Erythroblast (primary cell): ENCODE data around the gene PDIA2.
"Not testable (repeated sequence)": the region's sequence is repeated elsewhere in the genome, so short reads cannot be mapped to it uniquely, and the experiment has no call there.

Experiments
- DNase-seq, 2 experiments: peaks; one replicate each; lab custom pipeline; 2025; lab: John Stamatoyannopoulos, UW
- GATA1 ChIP-seq: IDR thresholded peaks from 2 replicates; pipeline ENCODE4 v1.6.1; 2011; ENCODE audit warnings: low read depth, mild to moderate bottlenecking, control low read depth, low read length, moderate library complexity
- POLR2A ChIP-seq: IDR thresholded peaks from 2 replicates; pipeline ENCODE4 v1.6.1; 2011; ENCODE audit warnings: mild to moderate bottlenecking, low read length

PDIA2 gene

DNA sequence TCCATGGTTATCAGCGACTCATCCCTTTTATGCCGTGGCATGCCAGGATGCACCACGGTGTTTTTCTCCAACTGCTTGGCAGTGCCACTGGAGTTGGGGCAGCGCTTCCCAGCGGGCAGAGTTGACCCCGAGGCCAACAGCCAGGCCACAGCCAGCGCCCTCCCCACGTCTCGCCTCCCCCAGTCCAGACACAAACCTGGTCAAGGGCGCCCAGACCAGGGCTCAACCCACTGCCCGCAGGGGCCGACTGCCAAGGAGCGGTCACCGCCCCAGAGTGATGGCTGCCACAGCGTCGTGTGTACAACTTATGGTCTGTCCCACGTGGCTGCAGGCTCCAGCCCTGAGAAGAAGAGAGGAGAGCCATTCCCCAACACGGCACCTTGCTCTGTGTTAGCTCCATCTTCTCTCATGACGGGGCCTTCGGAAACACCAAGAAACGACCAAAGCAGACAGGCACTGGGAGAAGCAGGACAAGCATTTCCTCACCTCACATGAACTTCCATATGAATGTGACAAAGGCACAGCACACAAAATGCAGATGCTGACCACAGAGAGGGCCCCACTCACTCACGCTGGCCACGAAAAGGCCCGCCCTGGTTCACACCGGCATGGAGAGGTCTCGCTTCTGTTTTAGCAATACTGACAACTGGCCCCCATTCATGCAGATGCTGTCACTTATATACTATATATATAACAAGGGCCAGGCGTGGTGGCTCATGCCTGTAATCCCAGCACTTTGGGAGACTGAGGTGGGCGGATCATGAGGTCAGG lies 42.6 kb downstream of the PDIA2 start:
- no peak for DNase-seq
- TF ChIP-seq POLR2A (no peak), GATA1 (no peak)

DNA sequence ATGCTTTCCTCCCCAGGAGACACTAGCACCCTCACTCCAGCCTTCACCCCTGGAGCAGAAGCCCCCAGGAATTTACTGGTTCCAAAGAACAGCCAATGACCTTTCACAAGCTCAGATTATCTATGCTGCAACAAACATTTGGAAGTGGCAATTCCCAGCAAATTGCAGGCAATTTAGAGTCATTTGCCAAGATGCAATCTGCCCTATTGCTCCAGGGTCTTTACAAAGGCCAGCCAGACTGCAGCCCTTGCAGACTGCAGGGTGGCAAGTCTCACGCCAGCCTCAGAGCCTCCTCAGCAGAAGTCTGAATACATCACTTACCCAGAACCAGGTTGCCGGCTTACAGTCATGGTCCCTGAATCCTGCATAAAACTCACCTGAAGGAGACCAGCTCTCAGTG lies 47.8 kb downstream of the PDIA2 start:
- TF ChIP-seq GATA1 (no peak), POLR2A (no peak)
- DNase-seq = no peak

DNA sequence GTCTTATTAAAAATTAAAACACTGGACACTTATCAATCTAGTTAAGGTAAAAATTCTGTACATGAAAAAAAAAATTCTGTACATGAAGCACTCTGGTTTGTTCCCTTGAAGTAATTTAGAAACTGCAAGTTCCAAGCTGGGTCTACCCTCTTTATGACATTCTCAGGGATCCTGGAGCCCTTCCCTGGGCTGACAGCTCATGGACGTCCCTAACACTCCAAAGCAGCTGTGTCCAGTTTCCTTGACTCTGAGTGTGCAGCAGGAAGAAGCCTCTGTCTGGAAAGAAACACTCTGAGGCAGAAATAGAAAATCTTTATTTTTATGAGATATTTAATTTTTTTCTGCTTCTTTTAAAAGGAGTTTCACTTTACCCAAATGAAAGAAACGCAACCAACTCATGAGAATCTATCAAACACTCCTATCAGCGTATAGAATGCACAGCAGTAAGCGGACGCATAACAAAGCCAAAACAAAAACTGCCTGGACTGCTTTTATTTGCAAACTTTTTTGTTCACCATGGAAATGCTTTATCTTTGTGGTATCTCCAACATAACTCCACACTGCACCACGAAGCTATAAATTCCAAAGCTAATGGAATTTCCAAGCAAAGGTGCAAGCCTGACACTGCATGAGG lies 48.3 kb downstream of the PDIA2 start:
- not testable (repeated sequence) for DNase-seq

DNA sequence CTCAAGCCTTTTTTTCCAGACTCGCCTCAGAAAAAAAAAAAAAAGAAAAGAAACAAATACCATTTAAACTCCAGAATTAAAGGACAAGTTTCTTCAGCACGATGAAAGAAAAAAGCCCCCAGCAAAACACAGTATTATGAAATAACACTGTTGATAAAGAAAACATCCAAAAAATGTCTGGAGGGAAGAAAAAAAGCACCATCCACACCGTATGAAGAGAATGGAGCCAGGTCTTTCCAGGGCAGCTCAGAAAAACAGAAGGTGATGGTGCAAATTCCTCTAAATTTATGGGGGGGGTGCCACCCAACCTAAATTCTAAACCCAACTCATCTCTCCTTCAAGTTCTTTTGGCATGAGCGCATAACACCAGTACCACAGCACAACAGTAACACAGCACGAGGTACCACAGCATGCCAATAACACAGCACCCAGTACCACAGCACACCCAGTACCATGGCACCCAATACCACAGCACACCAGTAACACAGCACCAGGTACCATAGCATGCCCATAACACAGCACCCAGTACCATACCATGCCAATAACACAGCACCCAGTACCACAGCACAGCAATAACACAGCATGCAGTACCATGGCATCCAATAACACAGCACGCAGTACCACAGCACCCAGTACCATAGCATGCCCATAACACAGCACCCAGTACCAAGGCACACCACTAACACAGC lies 50.6 kb downstream of the PDIA2 start:
- no peak for DNase-seq
- TF ChIP-seq POLR2A (no peak), GATA1 (no peak)

DNA sequence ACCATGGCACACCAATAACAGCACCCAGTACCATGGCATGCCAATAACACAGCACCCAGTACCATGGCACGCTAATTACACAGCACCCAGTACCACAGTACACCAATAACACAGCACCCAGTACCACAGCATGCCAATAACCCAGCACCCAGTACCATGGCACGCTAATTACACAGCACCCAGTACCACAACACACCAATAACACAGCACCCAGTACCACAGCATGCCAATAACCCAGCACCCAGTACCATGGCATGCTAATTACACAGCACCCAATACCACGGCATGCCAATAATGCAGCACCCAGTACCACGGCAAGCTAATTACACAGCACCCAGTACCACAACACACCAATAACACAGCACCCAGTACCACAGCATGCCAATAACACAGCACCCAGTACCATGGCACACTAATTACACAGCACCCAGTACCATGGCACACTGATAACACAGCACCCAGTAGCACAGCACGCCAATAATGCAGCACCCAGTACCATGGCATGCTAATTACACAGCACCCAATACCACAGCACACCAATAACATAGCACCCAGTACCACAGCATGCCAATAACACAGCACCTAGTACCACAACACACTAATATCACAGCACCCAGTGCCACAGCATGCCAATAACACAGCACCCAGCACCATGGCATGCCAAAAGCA lies 51.3 kb downstream of the PDIA2 start:
- DNase-seq = not testable (repeated sequence)

- not testable (repeated sequence) for DNase-seq
These were observed 52.1 kb downstream of the PDIA2 start for GRCh38 chr16:334861-335632.

GRCh38 chr16:336269-336668 lies 53.3 kb downstream of the PDIA2 start:
- TF ChIP-seq POLR2A = no peak
- no peak for TF ChIP-seq GATA1
- DNase-seq = no peak
